HepG2 (cell line): ENCODE data around the gene UBXN1. TPM values are rescaled to one million over a fixed set of nuclear protein-coding genes. Genes with fewer than 3 reads are reported as not detected.

Experiments used
- AHR ChIP-seq: IDR thresholded peaks from 2 replicates; pipeline ENCODE4 v1.6.1; 2018; ENCODE audit warnings: missing genetic modification reagents, missing compliant biosample characterization
- ATF7-NPFF ChIP-seq: sonication (generic); formaldehyde crosslinking; IDR thresholded peaks from 2 replicates; pipeline ENCODE4 v1.8.1; 2023; ENCODE audit warnings: mild to moderate bottlenecking, low read depth, missing genetic modification reagents, moderate library complexity
- MEF2D ChIP-seq: sonication (generic); formaldehyde crosslinking; IDR thresholded peaks from 2 replicates; pipeline ENCODE4 v1.5.1; 2020; ENCODE audit warnings: mild to moderate bottlenecking, missing genetic modification reagents
- NFYB ChIP-seq: sonication (generic); formaldehyde crosslinking; IDR thresholded peaks from 2 replicates; pipeline ENCODE4 v1.4.0; 2020; ENCODE audit warnings: missing genetic modification reagents
- REPIN1 ChIP-seq: sonication (generic); formaldehyde crosslinking; IDR thresholded peaks from 2 replicates; pipeline ENCODE4 v1.8.0; 2022; ENCODE audit warnings: missing genetic modification reagents, low read depth, mild to moderate bottlenecking, borderline replicate concordance
- ZBTB26 ChIP-seq: IDR thresholded peaks from 2 replicates; pipeline ENCODE4 v1.6.1; 2016; ENCODE audit warnings: missing compliant biosample characterization, missing genetic modification reagents, borderline replicate concordance
- ZNF124 ChIP-seq: sonication (generic); formaldehyde crosslinking; IDR thresholded peaks from 2 replicates; pipeline ENCODE4 v1.4.0; 2020; ENCODE audit warnings: missing genetic modification reagents
- ZNF333 ChIP-seq: sonication (generic); formaldehyde crosslinking; IDR thresholded peaks from 2 replicates; pipeline ENCODE4 v1.4.0; 2020; ENCODE audit warnings: mild to moderate bottlenecking, missing genetic modification reagents, borderline replicate concordance
- ZNF546 ChIP-seq: sonication (generic); formaldehyde crosslinking; conservative IDR thresholded peaks from 2 replicates; pipeline ENCODE4 v1.8.1; 2023; ENCODE audit warnings: mild to moderate bottlenecking, missing genetic modification reagents
- ZNF563 ChIP-seq: sonication (generic); formaldehyde crosslinking; IDR thresholded peaks from 2 replicates; pipeline ENCODE4 v1.8.0; 2022; ENCODE audit warnings: mild to moderate bottlenecking, moderate library complexity, missing genetic modification reagents
- ZSCAN9 ChIP-seq: IDR thresholded peaks from 2 replicates; pipeline ENCODE4 v1.6.1; 2016; ENCODE audit warnings: borderline replicate concordance
- polyA plus RNA-seq, 8 experiments: library from polyadenylated mRNA; depleted of rRNA in 3 of 8; stranded (reverse) in 7 of 8; unstranded in 1 of 8; fragments of >200 nt; fragmentation: Illumina TruSeq in 4 of 8; extraction: Trizol in 4 of 8; gene quantifications; 2 replicates each; pipeline versions ENCODE4 v1.2.1 to v1.2.3, GENCODE V29; 2011 to 2016; ENCODE audit warnings: low read depth in 4 of 8, missing spikeins in 1 of 8, mixed read lengths in 1 of 8; ENCODE audit not compliant: insufficient read depth in 1 of 8
- total RNA-seq, 5 experiments: library from RNA; depleted of rRNA; stranded (reverse); fragments of >200 nt; fragmentation: Illumina TruSeq; extraction: Trizol; gene quantifications; 2 replicates each; pipeline ENCODE4 v1.2.3, GENCODE V29; 2016; ENCODE audit warnings: low read depth in 1 of 5
- TF ChIP-seq, protein P1 (sequence below): sonication (generic); formaldehyde crosslinking; conservative IDR thresholded peaks from 2 replicates; pipeline ENCODE4 v1.8.0; 2022; ENCODE audit warnings: missing genetic modification reagents
- TF ChIP-seq, protein P2 (sequence below): sonication (generic); formaldehyde crosslinking; IDR thresholded peaks from 2 replicates; pipeline ENCODE4 v1.5.0; 2020; ENCODE audit warnings: mild to moderate bottlenecking, missing genetic modification reagents
- TF ChIP-seq, protein P3 (sequence below): sonication (generic); formaldehyde crosslinking; IDR thresholded peaks from 2 replicates; pipeline ENCODE4 v1.4.0; 2020; ENCODE audit warnings: missing genetic modification reagents

The UBXN1 gene
- total and polyA plus RNA-seq, 2 of the 13 experiments (the other 11 are each of a cell fraction or from before 2014, with no cell fraction given) = 47.5 to 52.4 TPM

- TF ChIP-seq, protein P1, sequence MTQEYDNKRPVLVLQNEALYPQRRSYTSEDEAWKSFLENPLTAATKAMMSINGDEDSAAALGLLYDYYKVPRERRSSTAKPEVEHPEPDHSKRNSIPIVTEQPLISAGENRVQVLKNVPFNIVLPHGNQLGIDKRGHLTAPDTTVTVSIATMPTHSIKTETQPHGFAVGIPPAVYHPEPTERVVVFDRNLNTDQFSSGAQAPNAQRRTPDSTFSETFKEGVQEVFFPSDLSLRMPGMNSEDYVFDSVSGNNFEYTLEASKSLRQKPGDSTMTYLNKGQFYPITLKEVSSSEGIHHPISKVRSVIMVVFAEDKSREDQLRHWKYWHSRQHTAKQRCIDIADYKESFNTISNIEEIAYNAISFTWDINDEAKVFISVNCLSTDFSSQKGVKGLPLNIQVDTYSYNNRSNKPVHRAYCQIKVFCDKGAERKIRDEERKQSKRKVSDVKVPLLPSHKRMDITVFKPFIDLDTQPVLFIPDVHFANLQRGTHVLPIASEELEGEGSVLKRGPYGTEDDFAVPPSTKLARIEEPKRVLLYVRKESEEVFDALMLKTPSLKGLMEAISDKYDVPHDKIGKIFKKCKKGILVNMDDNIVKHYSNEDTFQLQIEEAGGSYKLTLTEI (CRISPR knock-in tag) = no peak
- TF ChIP-seq, protein P2, sequence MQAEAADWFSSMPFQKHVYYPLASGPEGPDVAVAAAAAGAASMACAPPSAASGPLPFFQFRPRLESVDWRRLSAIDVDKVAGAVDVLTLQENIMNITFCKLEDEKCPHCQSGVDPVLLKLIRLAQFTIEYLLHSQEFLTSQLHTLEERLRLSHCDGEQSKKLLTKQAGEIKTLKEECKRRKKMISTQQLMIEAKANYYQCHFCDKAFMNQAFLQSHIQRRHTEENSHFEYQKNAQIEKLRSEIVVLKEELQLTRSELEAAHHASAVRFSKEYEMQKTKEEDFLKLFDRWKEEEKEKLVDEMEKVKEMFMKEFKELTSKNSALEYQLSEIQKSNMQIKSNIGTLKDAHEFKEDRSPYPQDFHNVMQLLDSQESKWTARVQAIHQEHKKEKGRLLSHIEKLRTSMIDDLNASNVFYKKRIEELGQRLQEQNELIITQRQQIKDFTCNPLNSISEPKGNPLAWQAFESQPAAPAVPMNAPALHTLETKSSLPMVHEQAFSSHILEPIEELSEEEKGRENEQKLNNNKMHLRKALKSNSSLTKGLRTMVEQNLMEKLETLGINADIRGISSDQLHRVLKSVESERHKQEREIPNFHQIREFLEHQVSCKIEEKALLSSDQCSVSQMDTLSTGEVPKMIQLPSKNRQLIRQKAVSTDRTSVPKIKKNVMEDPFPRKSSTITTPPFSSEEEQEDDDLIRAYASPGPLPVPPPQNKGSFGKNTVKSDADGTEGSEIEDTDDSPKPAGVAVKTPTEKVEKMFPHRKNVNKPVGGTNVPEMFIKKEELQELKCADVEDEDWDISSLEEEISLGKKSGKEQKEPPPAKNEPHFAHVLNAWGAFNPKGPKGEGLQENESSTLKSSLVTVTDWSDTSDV = 0 out of 2 replicates have a peak, but pooled peaks have one; percentile 22
- TF ChIP-seq REPIN1 (CRISPR knock-in tag) (peak; percentile 42; the same call in 1 of the 2 replicates), ZNF124 (CRISPR knock-in tag) (no peak), ZNF546 (CRISPR knock-in tag) (0 out of 2 replicates have a peak, but pooled peaks have one; percentile 59), ZBTB26 (0 out of 2 replicates have a peak, but pooled peaks have one; percentile 12), ATF7-NPFF (CRISPR knock-in tag) (peak; percentile 74), ZSCAN9 (CRISPR knock-in tag) (peak; percentile 46; the same call in 1 of the 2 replicates), ZNF563 (CRISPR knock-in tag) (peak; percentile 50; the same call in 1 of the 2 replicates), AHR (CRISPR knock-in tag) (no peak), ZNF333 (CRISPR knock-in tag) (no peak; the same call in 1 of the 2 replicates), NFYB (CRISPR knock-in tag) (0 out of 2 replicates have a peak, but pooled peaks have one; percentile 21), MEF2D (CRISPR knock-in tag) (0 out of 2 replicates have a peak, but pooled peaks have one; percentile 64)
- TF ChIP-seq, protein P3, sequence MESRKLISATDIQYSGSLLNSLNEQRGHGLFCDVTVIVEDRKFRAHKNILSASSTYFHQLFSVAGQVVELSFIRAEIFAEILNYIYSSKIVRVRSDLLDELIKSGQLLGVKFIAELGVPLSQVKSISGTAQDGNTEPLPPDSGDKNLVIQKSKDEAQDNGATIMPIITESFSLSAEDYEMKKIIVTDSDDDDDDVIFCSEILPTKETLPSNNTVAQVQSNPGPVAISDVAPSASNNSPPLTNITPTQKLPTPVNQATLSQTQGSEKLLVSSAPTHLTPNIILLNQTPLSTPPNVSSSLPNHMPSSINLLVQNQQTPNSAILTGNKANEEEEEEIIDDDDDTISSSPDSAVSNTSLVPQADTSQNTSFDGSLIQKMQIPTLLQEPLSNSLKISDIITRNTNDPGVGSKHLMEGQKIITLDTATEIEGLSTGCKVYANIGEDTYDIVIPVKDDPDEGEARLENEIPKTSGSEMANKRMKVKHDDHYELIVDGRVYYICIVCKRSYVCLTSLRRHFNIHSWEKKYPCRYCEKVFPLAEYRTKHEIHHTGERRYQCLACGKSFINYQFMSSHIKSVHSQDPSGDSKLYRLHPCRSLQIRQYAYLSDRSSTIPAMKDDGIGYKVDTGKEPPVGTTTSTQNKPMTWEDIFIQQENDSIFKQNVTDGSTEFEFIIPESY = peak; percentile 92
Measured at GRCh38 chr11:62705880-62706849, 27.3 kb upstream of the UBXN1 start (continued).
